ENCODE data around the gene CIART.

DNA sequence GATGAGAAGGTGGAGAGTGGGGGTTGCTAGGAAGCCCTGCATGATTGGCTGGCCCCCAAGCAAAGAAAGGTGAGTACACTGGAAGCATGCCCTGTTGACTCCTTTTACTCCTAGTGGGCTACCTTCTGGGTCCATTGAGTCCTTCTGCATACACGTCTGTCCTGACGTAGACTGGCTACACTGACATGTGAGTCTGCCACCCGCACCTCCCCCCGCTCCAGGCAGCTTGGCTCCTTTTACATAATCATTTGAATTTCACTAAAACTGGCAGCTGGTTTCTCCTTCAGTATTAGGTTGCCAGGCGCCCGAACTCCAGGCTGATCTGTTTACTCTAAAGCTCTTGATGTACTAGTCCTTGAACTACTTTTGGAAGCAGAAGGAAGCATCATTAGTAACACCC lies 20.0 kb downstream of the CIART start:
- TF ChIP-seq EZH2 (IDR thresholded peaks at IDR 0.05; ENCODE audit: borderline replicate concordance, low read length) = no peak
- TF ChIP-seq, protein P1, sequence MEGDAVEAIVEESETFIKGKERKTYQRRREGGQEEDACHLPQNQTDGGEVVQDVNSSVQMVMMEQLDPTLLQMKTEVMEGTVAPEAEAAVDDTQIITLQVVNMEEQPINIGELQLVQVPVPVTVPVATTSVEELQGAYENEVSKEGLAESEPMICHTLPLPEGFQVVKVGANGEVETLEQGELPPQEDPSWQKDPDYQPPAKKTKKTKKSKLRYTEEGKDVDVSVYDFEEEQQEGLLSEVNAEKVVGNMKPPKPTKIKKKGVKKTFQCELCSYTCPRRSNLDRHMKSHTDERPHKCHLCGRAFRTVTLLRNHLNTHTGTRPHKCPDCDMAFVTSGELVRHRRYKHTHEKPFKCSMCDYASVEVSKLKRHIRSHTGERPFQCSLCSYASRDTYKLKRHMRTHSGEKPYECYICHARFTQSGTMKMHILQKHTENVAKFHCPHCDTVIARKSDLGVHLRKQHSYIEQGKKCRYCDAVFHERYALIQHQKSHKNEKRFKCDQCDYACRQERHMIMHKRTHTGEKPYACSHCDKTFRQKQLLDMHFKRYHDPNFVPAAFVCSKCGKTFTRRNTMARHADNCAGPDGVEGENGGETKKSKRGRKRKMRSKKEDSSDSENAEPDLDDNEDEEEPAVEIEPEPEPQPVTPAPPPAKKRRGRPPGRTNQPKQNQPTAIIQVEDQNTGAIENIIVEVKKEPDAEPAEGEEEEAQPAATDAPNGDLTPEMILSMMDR (IDR thresholded peaks at IDR 0.05; ENCODE audit: low read length) = no peak

Data from OCI-LY1 (cell line).